Measurements from ENCODE around the gene KCNF1.

The KCNF1 gene, protein sequence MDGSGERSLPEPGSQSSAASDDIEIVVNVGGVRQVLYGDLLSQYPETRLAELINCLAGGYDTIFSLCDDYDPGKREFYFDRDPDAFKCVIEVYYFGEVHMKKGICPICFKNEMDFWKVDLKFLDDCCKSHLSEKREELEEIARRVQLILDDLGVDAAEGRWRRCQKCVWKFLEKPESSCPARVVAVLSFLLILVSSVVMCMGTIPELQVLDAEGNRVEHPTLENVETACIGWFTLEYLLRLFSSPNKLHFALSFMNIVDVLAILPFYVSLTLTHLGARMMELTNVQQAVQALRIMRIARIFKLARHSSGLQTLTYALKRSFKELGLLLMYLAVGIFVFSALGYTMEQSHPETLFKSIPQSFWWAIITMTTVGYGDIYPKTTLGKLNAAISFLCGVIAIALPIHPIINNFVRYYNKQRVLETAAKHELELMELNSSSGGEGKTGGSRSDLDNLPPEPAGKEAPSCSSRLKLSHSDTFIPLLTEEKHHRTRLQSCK

DNA sequence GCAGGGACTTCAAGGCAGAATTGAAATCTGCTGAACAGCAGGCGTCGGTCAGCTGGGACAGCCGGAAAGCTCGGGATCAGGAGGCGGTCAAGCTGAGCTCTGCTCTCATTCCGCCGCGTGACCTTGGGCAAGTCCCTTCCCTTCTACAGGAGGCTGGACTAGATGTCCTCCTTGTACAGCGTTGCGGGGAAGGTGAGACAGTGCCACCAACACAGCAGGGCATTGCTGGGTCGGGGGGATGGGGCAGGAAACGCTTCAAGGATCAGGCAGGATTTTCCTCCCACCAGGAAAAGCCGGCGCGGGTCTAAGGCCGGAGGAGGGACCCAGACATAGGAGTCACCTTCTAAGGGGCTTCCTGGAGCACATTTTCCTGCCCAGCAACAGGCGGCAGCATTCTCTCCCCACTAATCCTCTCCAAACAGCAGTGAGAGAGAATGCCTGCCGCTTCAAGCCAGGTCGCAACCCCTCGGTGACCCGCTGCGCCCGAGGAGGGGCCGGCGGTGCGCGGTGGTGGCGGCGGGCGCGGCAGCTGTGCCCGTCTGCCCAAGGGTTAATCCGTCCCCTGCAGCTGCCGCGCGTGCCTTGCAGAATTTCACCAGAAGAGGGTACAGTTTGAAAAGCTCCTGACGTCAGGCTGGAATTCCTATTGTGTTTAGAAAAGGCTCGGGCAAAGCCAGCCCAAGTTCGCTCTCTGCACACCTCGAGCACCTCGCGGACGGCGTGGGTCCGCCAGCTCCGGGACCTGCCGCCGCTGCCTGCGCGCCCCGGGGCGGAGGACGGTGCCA is at the start of gene KCNF1:
Gene KCNF1 (plus strand): TSS at position 644 of the 785 bp plus-strand sequence. CDS start 493 bp downstream, outside the sequence.
- DNase-seq (ENCODE audit: low read depth), result peak; percentile 57

DNA sequence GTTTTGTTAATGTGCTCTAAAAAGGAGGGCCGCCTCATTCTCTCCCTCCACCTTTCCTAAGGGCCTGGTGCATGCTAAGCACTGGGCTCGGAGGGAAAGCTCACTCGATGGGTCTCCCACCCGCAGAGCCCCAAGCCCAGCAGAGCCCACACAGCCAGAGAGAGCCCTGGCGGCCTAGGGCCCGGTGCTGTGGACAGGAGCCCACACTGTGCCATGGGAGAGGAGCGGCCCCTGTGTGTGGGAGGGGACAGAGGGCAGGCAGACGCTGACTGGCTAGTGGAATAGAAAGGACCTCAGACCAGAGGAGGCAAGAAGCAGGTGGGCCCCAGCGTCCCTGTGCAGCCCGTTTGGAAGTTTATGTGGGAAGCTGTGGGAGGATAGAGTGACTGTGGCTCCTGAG is 49.4 kb upstream of the KCNF1 start:
- no peak for DNase-seq (ENCODE audit: low read depth)

DNA sequence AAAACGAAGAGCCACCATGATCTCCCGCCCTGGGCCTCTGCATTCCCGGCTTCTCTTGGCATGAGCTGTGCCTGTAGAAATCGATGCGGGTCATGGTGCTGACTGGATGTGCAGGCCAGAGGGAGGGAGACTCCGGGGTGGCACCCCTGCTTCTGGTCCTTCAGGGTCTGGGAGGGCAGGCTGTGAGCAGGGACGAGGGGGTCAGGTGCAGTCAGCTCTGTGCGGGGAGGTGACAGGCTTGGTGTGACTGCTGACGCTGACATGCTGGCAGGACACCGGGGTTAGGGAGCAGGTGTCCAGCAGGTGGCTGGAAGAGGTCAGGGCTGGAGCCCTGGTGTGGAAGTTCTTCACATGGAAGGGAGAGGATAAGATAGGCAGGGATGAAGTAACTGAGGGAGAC is 48.7 kb upstream of the KCNF1 start:
- no peak for DNase-seq (ENCODE audit: low read depth)

DNA sequence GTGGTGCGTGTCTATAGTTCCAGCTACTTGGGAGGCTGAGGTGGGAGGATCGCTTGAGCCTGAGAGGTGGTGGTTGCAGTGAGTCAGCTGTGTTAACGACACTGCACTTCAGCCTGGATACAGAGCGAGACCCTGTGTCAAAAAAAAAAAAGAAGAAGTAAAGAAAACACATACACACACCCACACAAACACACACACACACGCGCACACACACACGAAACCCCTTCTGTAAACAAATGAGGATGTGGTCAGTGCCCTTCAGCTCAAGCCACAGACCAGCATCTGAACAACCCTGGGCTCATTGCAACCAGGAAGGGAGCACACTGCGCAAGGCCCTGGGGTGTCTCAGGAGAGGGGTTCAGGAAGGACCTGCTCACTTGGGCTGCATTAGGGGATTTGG is 47.9 kb upstream of the KCNF1 start:
- DNase-seq (ENCODE audit: low read depth), result no peak

DNA sequence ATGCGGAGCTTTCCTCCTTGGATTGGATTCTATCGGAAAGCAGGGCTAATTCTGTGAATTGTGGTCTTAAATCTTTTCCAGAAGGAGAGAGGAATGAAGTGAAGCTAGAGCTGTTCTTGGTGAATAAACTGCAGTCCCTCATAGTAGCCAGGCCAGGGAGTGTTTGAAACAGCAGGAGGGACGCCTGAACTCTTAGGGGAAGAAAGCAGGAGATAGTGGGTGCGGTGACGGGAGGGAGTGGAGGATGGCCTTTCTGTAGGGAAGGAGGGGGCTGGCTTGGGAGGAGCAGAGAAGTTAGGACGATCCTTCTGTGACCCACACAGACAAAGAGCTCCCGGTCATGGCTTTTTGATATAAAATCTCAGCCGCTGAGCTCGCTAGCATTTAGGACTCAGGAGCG is 47.5 kb upstream of the KCNF1 start:
- no peak for DNase-seq (ENCODE audit: low read depth)

DNA sequence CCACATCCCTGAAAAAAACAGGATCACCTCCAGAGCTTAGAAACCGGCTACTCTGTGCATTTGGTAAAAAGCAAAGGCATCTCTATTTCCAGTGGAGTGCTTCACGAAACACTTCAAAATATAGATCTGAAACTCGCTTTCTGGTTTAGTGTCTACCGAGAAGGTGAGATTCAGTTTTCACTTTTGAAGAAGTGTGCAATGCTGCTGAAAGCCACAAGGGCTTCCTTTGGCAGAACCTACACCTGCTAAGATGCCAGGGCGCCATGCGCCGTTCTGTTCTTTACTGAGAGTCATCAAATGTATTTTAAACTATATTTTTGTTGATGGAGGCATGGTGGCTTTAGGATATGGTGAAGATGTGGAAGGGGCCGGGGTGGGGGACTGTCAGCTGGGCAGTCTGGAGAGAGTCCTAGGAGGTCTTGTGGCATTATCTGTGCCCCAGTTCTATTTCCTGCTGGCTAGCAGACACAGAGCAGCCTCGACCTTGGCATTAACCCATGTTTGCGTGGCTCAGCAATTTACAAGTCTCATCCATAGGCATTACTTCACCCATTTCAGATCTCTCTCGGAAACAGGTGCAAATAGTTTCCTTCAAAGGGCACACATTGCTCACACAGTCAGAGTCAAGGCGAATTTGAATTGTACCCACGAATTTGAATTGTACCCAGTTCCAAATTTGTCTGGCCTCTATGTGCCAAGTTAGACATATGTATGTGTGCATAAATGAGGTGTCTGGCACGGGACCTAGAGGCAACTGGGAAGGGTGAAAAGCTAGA is 46.7 kb upstream of the KCNF1 start:
- DNase-seq (ENCODE audit: low read depth), result no peak

DNA sequence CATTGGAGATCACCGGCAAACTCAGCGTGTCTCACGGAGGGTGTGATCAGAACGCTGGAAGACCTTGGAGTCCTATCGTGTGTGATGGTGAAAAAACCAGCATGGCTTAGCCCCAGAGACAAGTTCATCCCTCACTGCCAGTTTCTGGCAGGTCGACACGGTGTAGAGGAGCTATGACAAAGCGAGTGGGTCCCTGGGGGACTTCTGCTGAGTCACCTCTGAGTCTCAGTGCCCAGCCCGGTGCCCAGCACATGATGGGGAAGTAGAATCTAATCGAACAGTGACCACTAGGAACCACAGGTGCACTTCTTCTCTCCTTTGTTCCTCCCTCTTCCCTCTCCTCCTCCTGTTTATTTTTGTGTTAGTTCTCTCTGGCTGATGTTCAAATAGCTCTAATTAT is 45.9 kb upstream of the KCNF1 start:
- no peak for DNase-seq (ENCODE audit: low read depth)

DNA sequence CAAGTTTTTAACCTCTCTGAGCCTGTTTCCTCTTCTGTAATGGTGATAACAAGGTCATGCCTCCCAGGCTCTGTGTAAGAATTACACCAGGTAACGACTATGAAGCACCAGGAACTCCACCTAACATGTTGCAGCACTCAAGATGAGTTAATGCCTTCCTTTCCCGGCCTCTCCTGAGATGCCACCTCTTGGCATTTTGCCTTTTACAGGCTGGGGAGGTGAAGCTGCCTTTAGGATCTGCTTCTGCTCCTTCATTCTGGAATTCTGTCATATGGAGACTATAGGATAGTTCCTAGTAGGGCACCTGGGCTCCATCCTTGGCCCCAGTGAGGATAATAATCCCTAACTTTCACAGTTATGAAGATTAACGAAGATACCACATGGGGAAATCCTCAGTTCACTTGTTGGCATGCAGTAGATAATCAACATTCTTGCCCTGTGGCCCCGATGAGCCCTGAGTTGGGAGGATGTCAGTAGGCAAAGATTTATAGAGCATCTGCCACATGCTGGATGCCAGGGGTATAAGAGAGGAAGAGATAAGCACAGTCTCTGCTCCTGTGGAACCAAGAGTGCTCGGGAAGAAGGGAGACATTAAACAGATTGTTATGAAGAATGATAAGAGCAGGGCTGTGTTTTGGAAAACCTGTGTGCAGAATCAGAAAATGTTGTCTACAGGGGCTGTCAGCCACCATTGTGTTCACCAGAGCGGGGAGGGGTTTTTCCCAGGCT is 43.9 kb upstream of the KCNF1 start:
- DNase-seq (ENCODE audit: low read depth), result no peak

DNA sequence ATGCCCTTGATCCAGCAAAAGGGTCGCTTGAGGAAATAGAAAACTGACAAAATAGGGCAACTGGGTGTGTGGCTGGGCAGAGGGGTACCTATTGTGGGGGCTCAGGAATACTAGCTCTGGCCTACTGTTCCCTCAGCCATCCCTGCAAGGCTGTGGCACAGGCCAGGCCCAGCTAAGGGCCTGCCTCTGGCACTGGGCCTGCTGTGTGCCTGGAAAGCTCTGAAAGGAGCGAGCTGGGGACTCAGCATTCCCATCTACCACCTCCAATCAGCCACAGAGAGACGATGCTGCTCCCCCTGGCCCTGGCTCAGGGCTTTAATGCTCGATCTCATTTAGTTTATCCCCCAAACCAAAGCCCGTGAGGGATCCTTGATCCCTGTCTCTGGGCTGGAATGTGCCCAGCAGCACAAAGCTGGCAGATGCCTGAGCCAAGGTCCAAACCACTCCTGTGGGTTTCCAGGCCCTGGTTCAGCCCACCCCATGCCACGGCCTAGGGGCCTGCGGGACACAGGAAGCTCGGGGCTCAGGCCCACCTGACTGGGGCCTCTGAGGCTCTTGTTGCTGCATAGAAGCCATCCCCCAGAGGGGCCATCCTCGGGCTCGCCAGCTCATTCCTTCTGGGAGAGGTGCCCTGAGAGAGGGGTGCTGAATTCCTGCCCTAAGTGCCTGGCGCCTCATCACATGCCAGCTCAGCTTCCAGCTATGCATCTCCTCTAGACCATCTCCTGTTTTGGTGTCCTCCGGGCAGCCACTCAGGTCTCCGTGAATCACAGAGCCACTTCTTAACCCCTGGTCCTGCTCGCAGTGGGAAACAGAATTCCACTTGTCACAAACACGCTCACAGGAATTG is 43.0 kb upstream of the KCNF1 start:
- no peak for DNase-seq (ENCODE audit: low read depth)

DNA sequence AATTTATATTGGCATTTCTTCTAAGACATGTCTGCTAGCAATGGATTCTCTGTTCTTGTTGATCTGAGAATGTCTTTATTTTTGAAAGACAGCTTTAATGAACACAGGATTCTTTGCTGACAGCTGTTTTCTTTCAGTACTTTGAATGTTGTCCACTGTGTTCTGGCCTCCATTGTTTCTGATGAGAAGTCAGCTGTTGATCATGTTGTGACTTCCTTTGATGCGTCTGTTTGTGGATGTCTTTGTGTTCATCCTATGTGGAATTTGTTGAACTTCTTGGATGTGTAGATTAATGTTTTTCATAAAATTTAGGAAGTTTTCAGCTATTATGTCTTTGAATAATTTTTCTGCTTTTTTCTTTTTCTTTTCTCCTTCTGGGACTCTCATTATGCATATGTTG is 39.8 kb upstream of the KCNF1 start:
- no peak for DNase-seq (ENCODE audit: low read depth)

DNA sequence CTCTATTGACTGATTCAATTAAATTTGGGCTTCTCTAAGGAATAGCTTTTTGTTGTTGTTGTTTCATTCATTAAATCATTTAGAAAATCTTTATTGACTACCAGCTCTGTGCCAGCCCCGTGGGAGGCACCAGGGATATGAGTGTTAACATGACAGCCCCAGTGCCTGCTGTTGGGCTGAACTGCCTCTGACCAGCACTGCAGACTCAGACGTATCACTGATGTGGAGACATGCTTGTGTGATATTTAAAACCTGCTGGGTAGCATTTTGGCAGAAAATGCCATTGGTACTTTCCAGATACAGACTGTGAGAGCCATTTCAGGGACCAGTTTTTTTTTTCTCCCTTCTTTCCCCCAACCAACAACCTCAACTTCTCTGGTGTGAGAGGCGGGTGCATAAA is 38.6 kb upstream of the KCNF1 start:
- DNase-seq (ENCODE audit: low read depth), result no peak

DNA sequence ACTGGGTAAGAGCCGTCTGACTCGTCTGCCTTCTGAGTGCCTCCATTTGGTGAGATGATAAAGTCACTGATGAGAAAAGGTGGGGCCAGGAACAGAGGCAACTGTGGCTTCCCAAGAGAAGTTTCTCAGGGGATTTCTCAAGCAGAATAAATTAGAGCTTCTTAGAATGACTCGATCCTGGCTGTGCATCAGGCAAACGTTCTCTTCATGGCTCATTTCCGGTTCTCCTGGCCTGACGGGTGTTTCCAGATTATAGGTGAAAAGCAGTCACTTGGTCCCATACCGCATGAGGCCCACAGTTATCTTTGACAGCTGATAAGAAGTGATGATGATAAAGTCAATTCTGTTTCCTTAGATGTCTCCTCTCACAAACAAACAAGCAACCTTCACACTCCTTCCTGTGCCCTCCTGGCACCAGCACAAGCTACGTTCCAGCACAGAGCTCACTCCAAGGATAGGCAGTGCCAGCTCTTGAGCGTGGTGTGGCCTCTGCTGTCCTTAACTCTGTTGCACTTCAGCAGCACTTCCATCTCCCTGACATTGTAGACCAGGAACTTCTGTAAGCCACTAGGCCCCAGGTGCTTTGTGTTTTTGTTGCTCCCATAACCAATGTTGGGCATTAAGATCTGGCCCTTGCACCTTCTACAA is 37.8 kb upstream of the KCNF1 start:
- DNase-seq (ENCODE audit: low read depth), result no peak

DNA sequence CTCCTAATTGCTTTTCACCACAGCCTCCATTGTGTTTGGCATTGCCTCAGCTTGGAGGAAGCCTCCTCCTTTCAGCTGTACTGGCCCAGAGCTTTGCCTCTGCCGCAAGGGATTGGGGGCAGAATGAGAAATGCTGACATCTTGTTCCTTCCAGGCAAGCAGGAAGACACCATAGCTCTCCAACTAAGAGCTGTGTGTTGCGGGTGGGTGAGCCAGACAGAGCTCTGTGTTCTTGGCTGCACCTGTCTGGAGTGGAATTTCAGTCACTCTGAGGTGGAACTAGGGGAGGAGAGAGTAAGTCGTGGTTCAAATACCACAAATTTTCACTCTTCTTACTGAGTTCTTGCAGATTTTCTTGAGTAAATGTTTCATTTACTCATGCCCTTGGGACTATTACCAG is 36.6 kb upstream of the KCNF1 start:
- no peak for DNase-seq (ENCODE audit: low read depth)

DNA sequence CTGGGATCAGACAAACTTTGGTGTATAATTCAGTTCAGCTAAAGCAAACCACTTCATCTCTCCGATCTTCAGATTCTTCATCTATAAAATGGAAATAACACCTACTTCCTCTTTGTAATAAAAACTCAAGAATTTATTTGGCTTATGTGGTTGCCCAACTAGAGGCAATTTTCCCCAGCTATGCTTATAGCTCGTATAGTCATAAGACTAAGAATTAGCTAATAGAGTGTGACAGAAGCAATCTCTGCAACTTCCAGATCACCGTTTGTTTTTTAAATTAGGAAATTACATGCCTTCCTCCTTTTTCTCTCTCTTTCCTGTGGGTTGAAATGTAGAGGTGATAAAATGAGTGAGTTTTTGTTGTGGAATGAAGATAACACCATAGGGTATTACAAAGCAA is 35.3 kb upstream of the KCNF1 start:
- no peak for DNase-seq (ENCODE audit: low read depth)

DNA sequence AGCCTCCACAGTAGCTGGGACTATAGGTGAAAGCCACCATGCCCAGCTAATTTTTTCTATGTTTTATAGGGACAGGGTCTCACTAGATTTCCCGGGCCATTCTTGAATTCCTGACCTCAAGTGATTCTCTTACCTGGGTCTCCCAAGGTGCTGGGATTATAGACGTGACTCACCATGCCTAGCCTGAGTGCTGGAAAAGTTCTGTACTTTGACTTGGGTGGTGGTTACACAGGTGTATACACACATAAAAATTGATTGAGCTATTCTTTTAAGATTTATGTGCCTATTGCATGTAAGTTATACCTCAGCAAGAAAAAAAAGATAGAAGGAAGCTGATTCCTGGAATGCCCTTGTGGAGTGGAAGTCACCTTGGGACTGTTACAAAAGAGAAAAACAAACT is 34.8 kb upstream of the KCNF1 start:
- no peak for DNase-seq (ENCODE audit: low read depth)

DNA sequence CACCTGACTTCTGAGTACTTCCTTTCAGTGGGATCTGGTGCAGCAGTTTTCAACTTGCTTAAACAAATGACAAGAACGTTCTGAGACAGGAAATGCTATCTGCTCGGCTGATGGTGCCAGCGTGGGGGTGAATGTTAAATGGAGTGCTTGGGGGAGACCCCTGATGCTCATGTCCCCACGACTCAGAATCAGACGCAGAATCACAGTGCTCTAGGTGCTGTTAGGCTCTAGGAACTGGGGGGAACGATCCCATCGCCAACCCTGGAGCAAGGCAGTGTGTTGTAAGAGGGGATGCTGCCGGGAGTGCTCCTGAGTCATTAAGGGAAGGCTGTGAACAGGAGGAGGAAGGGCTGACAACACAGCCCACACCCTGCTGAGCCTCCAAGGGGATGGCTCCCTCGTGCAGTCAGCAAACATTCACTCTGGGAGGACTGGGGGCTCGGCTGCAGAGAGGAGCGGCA is 34.1 kb upstream of the KCNF1 start:
- no peak for DNase-seq (ENCODE audit: low read depth)

DNA sequence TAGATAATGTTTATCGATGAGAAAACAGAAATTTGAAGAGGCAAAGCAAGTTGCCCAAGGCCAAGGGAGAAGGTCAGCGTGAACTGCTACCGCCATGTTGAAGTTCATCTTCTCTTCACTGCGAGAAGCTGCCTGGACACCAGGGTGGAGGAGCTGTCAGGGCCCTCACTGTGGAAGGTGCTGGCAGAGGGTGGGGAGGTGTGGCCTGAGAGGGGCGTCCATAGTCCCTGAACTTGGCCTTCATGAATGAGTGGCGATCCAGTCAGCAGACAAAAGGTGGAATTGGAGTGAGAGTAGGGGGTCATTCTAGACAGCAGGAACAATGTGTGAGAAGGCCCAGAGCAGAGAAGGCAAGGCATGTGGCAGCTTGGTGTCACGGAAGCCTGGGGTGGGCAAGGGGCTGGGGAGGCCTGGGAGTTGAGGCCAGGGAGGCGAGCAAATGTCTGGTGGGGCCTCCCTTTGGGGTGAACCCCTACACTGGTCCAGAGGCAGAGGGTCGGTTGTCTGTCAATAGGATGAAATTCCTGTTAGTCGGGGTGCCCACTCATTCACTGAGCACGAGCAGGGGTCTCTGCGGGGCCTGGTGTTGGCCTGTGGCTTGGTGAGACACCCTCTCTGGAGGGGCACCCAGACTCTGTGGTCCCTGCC is 33.3 kb upstream of the KCNF1 start:
- DNase-seq (ENCODE audit: low read depth), result no peak

DNA sequence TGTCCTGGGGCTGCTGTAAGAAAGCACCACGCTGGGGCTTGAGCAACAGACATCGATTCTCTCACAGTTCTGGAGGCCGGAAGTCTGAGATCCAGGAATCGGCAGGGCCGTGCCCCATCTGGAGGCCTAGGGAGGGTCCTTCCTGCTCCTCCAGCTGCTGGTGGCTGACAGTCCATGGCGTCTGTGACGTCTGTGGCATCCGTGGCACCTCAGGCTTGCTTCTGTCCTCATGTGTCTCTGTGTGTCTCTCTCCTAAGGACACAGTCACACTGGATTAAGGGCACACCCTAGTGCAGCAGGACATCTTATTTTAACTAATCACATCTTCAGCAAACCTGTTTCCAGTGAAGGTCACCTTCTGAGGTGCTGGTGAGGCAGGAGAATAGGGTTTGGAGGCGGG is 32.6 kb upstream of the KCNF1 start:
- no peak for DNase-seq (ENCODE audit: low read depth)

Measured in fibroblast of gingiva (primary cell).